HepG2 (cell line): Measurements from ENCODE around the gene ARPC5. TPM values are rescaled to one million over a fixed set of nuclear protein-coding genes. Genes with fewer than 3 reads are reported as not detected.

Experiments
- ELF3 ChIP-seq: IDR thresholded peaks from 2 replicates; pipeline ENCODE4 v1.6.1; 2016; ENCODE audit warnings: missing genetic modification reagents, missing compliant biosample characterization
- FOXK1 ChIP-seq: sonication (generic); formaldehyde crosslinking; IDR thresholded peaks from 2 replicates; pipeline ENCODE4 v1.4.0; 2020; ENCODE audit warnings: low read depth, missing genetic modification reagents, borderline replicate concordance
- HDAC1 ChIP-seq: sonication (generic); formaldehyde crosslinking; IDR thresholded peaks from 2 replicates; pipeline ENCODE4 v1.5.1; 2020; ENCODE audit warnings: mild to moderate bottlenecking, missing genetic modification reagents
- NFE2L2 ChIP-seq: fragments of 150-350 bp; IDR thresholded peaks from 2 replicates; pipeline ENCODE4 v1.6.1; 2014; ENCODE audit warnings: low read length
- PCBP1 ChIP-seq: fragments of 200-400 bp; formaldehyde crosslinking; IDR thresholded peaks from 2 replicates; pipeline ENCODE4 v1.6.1; 2017; ENCODE audit warnings: mild to moderate bottlenecking, low read depth, low read length, borderline replicate concordance
- RAD21 ChIP-seq: fragments of 450-650 bp; formaldehyde crosslinking; IDR thresholded peaks from 2 replicates; pipeline ENCODE4 v1.5.0; 2020; ENCODE audit warnings: mild to moderate bottlenecking
- TAF1 ChIP-seq: sonication (generic); formaldehyde crosslinking; IDR thresholded peaks from 2 replicates; pipeline ENCODE4 v1.4.0; 2020; ENCODE audit warnings: missing genetic modification reagents
- ZFP62 ChIP-seq: sonication (generic); formaldehyde crosslinking; IDR thresholded peaks from 2 replicates; pipeline ENCODE4 v1.4.0; 2020; ENCODE audit warnings: missing genetic modification reagents
- ZFP90 ChIP-seq: sonication (generic); formaldehyde crosslinking; IDR thresholded peaks from 2 replicates; pipeline ENCODE4 v1.8.0; 2022; ENCODE audit warnings: missing genetic modification reagents, mild to moderate bottlenecking, inconsistent platforms, borderline replicate concordance
- ZMYM4 ChIP-seq: sonication (generic); formaldehyde crosslinking; IDR thresholded peaks from 2 replicates; pipeline ENCODE4 v1.8.1; 2023; ENCODE audit warnings: mild to moderate bottlenecking, missing genetic modification reagents
- ZNF263 ChIP-seq: sonication (generic); formaldehyde crosslinking; IDR thresholded peaks from 2 replicates; pipeline ENCODE4 v1.4.0; 2020; ENCODE audit warnings: missing genetic modification reagents
- ZNF557 ChIP-seq: sonication (generic); formaldehyde crosslinking; IDR thresholded peaks from 2 replicates; pipeline ENCODE4 v1.4.0; 2020; ENCODE audit warnings: missing genetic modification reagents
- ZNF660 ChIP-seq: sonication (generic); formaldehyde crosslinking; IDR thresholded peaks from 2 replicates; pipeline ENCODE4 v1.5.1; 2020; ENCODE audit warnings: mild to moderate bottlenecking, low read depth, missing genetic modification reagents, borderline replicate concordance
- ZNF773 ChIP-seq: sonication (generic); formaldehyde crosslinking; IDR thresholded peaks from 2 replicates; pipeline ENCODE4 v1.4.0; 2020; ENCODE audit warnings: missing genetic modification reagents, borderline replicate concordance
- ZNF839 ChIP-seq: sonication (generic); formaldehyde crosslinking; IDR thresholded peaks from 2 replicates; pipeline ENCODE4 v1.4.0; 2020; ENCODE audit warnings: missing genetic modification reagents, mild to moderate bottlenecking, borderline replicate concordance
- ZSCAN29 ChIP-seq: sonication (generic); formaldehyde crosslinking; conservative IDR thresholded peaks from 2 replicates; pipeline ENCODE4 v1.4.0; 2020; ENCODE audit warnings: mild to moderate bottlenecking, missing genetic modification reagents
- polyA plus RNA-seq, 8 experiments: library from polyadenylated mRNA; depleted of rRNA in 3 of 8; stranded (reverse) in 7 of 8; unstranded in 1 of 8; fragments of >200 nt; fragmentation: Illumina TruSeq in 4 of 8; extraction: Trizol in 4 of 8; gene quantifications; 2 replicates each; pipeline versions ENCODE4 v1.2.1 to v1.2.3, GENCODE V29; 2011 to 2016; ENCODE audit warnings: low read depth in 4 of 8, missing spikeins in 1 of 8, mixed read lengths in 1 of 8; ENCODE audit not compliant: insufficient read depth in 1 of 8
- total RNA-seq, 5 experiments: library from RNA; depleted of rRNA; stranded (reverse); fragments of >200 nt; fragmentation: Illumina TruSeq; extraction: Trizol; gene quantifications; 2 replicates each; pipeline ENCODE4 v1.2.3, GENCODE V29; 2016; ENCODE audit warnings: low read depth in 1 of 5
- TF ChIP-seq, protein P1 (sequence below): sonication (generic); formaldehyde crosslinking; IDR thresholded peaks from 2 replicates; pipeline ENCODE4 v1.4.0; 2020; ENCODE audit warnings: missing genetic modification reagents, borderline replicate concordance
- TF ChIP-seq, protein P2 (sequence below): IDR thresholded peaks from 2 replicates; pipeline ENCODE4 v1.6.1; 2016; ENCODE audit warnings: missing compliant biosample characterization, missing genetic modification reagents, borderline replicate concordance
- TF ChIP-seq, protein P3 (sequence below): sonication (generic); formaldehyde crosslinking; IDR thresholded peaks from 2 replicates; pipeline ENCODE4 v1.5.0; 2020; ENCODE audit warnings: missing genetic modification reagents
- TF ChIP-seq, protein P4 (sequence below): sonication (generic); formaldehyde crosslinking; IDR thresholded peaks from 2 replicates; pipeline ENCODE4 v1.4.0; 2020; ENCODE audit warnings: mild to moderate bottlenecking, missing genetic modification reagents, borderline replicate concordance
- TF ChIP-seq, protein P5 (sequence below): sonication (generic); formaldehyde crosslinking; IDR thresholded peaks from 2 replicates; pipeline ENCODE4 v1.4.0; 2020; ENCODE audit warnings: missing genetic modification reagents

The ARPC5 gene
- total and polyA plus RNA-seq, 2 of the 13 experiments (the other 11 are each of a cell fraction or from before 2014, with no cell fraction given): 48.4 to 106 TPM

DNA sequence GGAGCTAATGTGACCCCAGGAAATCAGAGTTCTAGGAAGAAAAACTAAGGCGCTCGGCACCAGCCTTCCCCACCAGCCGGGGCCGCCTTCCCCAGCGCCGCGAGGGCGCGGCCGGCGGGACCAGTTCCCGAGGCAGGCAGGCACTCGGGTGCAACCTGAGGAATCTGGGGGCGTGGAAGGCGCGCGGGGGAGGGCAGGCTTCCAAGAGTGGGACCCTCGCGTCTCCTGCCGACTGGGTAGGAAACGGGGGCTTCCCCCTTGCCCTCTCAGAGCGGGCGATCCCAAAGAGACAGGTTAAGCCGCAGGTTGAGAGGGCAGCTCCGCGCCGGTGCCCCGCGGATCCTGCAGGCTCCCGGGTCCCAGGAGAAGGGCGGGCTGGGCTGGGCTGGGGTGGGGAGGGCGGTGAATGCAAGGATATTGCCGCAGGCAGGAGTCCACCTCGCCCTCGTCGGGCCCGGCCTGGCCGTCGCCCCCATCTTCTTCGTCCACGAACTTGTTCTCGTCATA, 431 bp downstream of the ARPC5 start (continued):
- TF ChIP-seq, protein P1, sequence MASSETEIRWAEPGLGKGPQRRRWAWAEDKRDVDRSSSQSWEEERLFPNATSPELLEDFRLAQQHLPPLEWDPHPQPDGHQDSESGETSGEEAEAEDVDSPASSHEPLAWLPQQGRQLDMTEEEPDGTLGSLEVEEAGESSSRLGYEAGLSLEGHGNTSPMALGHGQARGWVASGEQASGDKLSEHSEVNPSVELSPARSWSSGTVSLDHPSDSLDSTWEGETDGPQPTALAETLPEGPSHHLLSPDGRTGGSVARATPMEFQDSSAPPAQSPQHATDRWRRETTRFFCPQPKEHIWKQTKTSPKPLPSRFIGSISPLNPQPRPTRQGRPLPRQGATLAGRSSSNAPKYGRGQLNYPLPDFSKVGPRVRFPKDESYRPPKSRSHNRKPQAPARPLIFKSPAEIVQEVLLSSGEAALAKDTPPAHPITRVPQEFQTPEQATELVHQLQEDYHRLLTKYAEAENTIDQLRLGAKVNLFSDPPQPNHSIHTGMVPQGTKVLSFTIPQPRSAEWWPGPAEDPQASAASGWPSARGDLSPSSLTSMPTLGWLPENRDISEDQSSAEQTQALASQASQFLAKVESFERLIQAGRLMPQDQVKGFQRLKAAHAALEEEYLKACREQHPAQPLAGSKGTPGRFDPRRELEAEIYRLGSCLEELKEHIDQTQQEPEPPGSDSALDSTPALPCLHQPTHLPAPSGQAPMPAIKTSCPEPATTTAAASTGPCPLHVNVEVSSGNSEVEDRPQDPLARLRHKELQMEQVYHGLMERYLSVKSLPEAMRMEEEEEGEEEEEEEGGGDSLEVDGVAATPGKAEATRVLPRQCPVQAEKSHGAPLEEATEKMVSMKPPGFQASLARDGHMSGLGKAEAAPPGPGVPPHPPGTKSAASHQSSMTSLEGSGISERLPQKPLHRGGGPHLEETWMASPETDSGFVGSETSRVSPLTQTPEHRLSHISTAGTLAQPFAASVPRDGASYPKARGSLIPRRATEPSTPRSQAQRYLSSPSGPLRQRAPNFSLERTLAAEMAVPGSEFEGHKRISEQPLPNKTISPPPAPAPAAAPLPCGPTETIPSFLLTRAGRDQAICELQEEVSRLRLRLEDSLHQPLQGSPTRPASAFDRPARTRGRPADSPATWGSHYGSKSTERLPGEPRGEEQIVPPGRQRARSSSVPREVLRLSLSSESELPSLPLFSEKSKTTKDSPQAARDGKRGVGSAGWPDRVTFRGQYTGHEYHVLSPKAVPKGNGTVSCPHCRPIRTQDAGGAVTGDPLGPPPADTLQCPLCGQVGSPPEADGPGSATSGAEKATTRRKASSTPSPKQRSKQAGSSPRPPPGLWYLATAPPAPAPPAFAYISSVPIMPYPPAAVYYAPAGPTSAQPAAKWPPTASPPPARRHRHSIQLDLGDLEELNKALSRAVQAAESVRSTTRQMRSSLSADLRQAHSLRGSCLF (CRISPR knock-in tag): no peak
- TF ChIP-seq, protein P2, sequence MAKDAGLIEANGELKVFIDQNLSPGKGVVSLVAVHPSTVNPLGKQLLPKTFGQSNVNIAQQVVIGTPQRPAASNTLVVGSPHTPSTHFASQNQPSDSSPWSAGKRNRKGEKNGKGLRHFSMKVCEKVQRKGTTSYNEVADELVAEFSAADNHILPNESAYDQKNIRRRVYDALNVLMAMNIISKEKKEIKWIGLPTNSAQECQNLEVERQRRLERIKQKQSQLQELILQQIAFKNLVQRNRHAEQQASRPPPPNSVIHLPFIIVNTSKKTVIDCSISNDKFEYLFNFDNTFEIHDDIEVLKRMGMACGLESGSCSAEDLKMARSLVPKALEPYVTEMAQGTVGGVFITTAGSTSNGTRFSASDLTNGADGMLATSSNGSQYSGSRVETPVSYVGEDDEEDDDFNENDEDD: no peak
- no peak for TF ChIP-seq ZNF660
- no peak for TF ChIP-seq TAF1
- TF ChIP-seq, protein P3, sequence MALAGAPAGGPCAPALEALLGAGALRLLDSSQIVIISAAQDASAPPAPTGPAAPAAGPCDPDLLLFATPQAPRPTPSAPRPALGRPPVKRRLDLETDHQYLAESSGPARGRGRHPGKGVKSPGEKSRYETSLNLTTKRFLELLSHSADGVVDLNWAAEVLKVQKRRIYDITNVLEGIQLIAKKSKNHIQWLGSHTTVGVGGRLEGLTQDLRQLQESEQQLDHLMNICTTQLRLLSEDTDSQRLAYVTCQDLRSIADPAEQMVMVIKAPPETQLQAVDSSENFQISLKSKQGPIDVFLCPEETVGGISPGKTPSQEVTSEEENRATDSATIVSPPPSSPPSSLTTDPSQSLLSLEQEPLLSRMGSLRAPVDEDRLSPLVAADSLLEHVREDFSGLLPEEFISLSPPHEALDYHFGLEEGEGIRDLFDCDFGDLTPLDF: no peak
- no peak for TF ChIP-seq ZMYM4 (CRISPR knock-in tag)
- TF ChIP-seq ZNF263: 0 out of 2 replicates have a peak, but pooled peaks have one; percentile 47
- TF ChIP-seq RAD21 (CRISPR knock-in tag): no peak
- no peak for TF ChIP-seq ZNF773
- TF ChIP-seq ZNF557 (CRISPR knock-in tag): 0 out of 2 replicates have a peak, but pooled peaks have one; percentile 17
- no peak for TF ChIP-seq ZNF839 (CRISPR knock-in tag)
- no peak for TF ChIP-seq NFE2L2
- no peak for TF ChIP-seq FOXK1 (CRISPR knock-in tag)
- TF ChIP-seq ZFP62 (CRISPR knock-in tag): no peak
- TF ChIP-seq PCBP1: no peak; the same call in 1 of the 2 replicates
- TF ChIP-seq HDAC1 (CRISPR knock-in tag): no peak
- TF ChIP-seq ZFP90 (CRISPR knock-in tag): 0 out of 2 replicates have a peak, but pooled peaks have one; percentile 10
- TF ChIP-seq, protein P4, sequence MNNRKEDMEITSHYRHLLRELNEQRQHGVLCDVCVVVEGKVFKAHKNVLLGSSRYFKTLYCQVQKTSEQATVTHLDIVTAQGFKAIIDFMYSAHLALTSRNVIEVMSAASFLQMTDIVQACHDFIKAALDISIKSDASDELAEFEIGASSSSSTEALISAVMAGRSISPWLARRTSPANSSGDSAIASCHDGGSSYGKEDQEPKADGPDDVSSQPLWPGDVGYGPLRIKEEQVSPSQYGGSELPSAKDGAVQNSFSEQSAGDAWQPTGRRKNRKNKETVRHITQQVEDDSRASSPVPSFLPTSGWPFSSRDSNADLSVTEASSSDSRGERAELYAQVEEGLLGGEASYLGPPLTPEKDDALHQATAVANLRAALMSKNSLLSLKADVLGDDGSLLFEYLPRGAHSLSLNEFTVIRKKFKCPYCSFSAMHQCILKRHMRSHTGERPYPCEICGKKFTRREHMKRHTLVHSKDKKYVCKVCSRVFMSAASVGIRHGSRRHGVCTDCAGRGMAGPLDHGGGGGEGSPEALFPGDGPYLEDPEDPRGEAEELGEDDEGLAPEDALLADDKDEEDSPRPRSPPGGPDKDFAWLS (CRISPR knock-in tag): no peak
- no peak for TF ChIP-seq ZSCAN29 (CRISPR knock-in tag)
- TF ChIP-seq, protein P5, sequence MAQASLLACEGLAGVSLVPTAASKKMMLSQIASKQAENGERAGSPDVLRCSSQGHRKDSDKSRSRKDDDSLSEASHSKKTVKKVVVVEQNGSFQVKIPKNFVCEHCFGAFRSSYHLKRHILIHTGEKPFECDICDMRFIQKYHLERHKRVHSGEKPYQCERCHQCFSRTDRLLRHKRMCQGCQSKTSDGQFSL (CRISPR knock-in tag): peak; percentile 47; the same call in 1 of the 2 replicates
- TF ChIP-seq ELF3: no peak
